ENCODE measurements around the gene SLIT3. TPM values are rescaled to one million over a fixed set of nuclear protein-coding genes. Genes with fewer than 3 reads are reported as not detected.

The SLIT3 gene
- total RNA-seq, 1 experiment from 2014 or later, result 0.10 TPM

DNA sequence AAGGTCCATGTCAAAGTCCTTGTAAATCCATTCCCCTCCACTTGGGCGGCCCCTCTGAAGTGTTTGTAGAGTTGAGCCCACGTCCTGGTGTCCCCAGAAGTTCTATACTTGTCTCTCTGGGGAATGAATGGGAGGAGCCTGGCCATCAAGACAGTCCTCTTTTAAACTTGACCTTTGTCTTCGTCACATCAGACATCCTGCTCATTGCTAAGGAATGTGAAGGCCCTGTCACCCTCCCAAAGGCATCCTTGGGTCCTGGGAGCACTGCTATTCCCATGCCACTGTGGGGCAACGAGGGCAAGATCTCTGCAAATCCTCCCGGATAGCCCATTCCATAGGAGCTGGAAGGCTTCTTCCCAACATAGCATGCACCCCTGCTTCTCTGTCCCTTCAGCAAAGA, 235.5 kb downstream of the SLIT3 start:
- ATAC-seq (no peak), DNase-seq (ENCODE audit: low read depth, low spot score) (no peak)
- Histone ChIP-seq H3K4me3 (replicated peaks in 1 of 2; ENCODE audit: low read depth in 1 of 2, low read length in 2 of 2) (no peak overlapping the region), H3K9ac (ENCODE audit: low read length) (no peak overlapping the region), H3K4me1 (ENCODE audit: control insufficient read depth in 1 of 2, insufficient read depth in 2 of 2, low read length in 2 of 2) (no peaks in the 10 kb centered on the region), H3K27ac (ENCODE audit: low read depth, low read length) (no peak overlapping the region), H3K9me2 (ENCODE audit: insufficient read depth) (no peaks in the 10 kb centered on the region), H3K36me3 (ENCODE audit: control insufficient read depth in 1 of 2, insufficient read depth in 2 of 2, low read length in 2 of 2) (no peaks in the 10 kb centered on the region), H3K4me2 (ENCODE audit: low read length) (no peak overlapping the region), H3K9me3 (ENCODE audit: control insufficient read depth in 1 of 2, insufficient read depth in 1 of 2, low read depth in 1 of 2, low read length in 2 of 2) (no peaks in the 10 kb centered on the region), H4K20me1 (ENCODE audit: insufficient read depth) (no peaks in the 10 kb centered on the region), H2AFZ (ENCODE audit: low read depth, low read length, poor library complexity, severe bottlenecking) (no peak overlapping the region), H3K27me3 (ENCODE audit: insufficient read depth, low read length) (peaks cover 70% of the 10 kb centered on the region), H3K79me2 (ENCODE audit: insufficient read depth, low read length) (no peaks in the 10 kb centered on the region)
- no TSS peak for BruUV-seq (replicated peaks)
- no peak for TF ChIP-seq FOSL1 (IDR thresholded peaks at IDR 0.05; ENCODE audit: low read depth)
- TF ChIP-seq JUND (IDR thresholded peaks at IDR 0.05), result no peak
- TF ChIP-seq CEBPB (IDR thresholded peaks at IDR 0.05; ENCODE audit: low read depth), result no peak
- TF ChIP-seq SP1 (IDR thresholded peaks at IDR 0.05; ENCODE audit: low read depth), result no peak
- TF ChIP-seq, protein P1, sequence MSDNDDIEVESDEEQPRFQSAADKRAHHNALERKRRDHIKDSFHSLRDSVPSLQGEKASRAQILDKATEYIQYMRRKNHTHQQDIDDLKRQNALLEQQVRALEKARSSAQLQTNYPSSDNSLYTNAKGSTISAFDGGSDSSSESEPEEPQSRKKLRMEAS (IDR thresholded peaks at IDR 0.05), result no peak
- TF ChIP-seq, protein P2, sequence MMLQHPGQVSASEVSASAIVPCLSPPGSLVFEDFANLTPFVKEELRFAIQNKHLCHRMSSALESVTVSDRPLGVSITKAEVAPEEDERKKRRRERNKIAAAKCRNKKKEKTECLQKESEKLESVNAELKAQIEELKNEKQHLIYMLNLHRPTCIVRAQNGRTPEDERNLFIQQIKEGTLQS (IDR thresholded peaks at IDR 0.05), result no peak
- TF ChIP-seq RAD21 (IDR thresholded peaks at IDR 0.05; ENCODE audit: low read depth), result no peak
- no peak for TF ChIP-seq CBX3 (IDR thresholded peaks at IDR 0.05; ENCODE audit: low read depth)
- no peak for TF ChIP-seq ZNF274 (IDR thresholded peaks at IDR 0.05; ENCODE audit: low read depth, low read length)
- TF ChIP-seq POLR2AphosphoS5 (IDR thresholded peaks at IDR 0.05; ENCODE audit: low read depth, low read length), result no peak
- TF ChIP-seq ZFX (IDR thresholded peaks at IDR 0.05), result no peak
- TF ChIP-seq SRF (IDR thresholded peaks at IDR 0.05; ENCODE audit: low read depth), result no peak
- no peak for TF ChIP-seq TCF7L2 (IDR thresholded peaks at IDR 0.05; ENCODE audit: borderline replicate concordance, extremely low read depth, insufficient read depth, insufficient read length)
- POLR2A ChIA-PET, result no interaction called here
- CTCF ChIA-PET, result no interaction called here
- RAD21 ChIA-PET (ENCODE audit: low non-redundant PET in 1 of 2, low total read pairs in 2 of 2, uncharacterized antibody in 2 of 2, unreplicated experiment in 2 of 2), result no interaction called here
- intact Hi-C loops (cut with micrococcal nuclease), result no loop called here

DNA sequence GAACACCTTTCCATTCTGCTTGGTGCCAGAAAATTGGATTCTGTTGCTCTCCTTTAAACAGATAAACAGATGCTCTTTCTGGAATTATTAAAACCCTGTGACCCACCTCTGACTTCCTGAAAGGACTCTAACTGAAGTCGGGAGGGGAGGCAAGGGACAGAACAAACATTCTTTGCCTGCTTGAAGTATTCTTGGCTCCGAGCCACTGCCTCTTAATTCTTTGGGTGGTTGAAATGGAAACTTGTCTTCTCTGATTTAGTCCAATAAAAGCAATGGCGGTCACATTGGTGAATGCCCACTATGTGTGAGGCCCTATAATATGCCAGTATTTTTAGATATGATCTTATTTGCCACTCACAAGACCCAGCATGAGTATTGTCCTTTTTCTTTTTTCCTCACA, 236.8 kb downstream of the SLIT3 start:
- no peak for DNase-seq (ENCODE audit: low read depth, low spot score)
- Histone ChIP-seq H3K36me3 (ENCODE audit: control insufficient read depth in 1 of 2, insufficient read depth in 2 of 2, low read length in 2 of 2) (no peaks in the 10 kb centered on the region), H3K4me3 (replicated peaks in 1 of 2; ENCODE audit: low read depth in 1 of 2, low read length in 2 of 2) (no peak overlapping the region), H3K4me2 (ENCODE audit: low read length) (no peak overlapping the region), H4K20me1 (ENCODE audit: insufficient read depth) (no peaks in the 10 kb centered on the region), H3K27ac (ENCODE audit: low read depth, low read length) (no peak overlapping the region), H3K9me3 (ENCODE audit: control insufficient read depth in 1 of 2, insufficient read depth in 1 of 2, low read depth in 1 of 2, low read length in 2 of 2) (no peaks in the 10 kb centered on the region), H3K9me2 (ENCODE audit: insufficient read depth) (no peaks in the 10 kb centered on the region), H3K9ac (ENCODE audit: low read length) (no peak overlapping the region), H3K4me1 (ENCODE audit: control insufficient read depth in 1 of 2, insufficient read depth in 2 of 2, low read length in 2 of 2) (no peaks in the 10 kb centered on the region), H3K27me3 (ENCODE audit: insufficient read depth, low read length) (peaks cover 68% of the 10 kb centered on the region), H3K79me2 (ENCODE audit: insufficient read depth, low read length) (no peaks in the 10 kb centered on the region), H2AFZ (ENCODE audit: low read depth, low read length, poor library complexity, severe bottlenecking) (no peak overlapping the region)
- intact Hi-C loops (cut with micrococcal nuclease), result no loop called here
- CTCF ChIA-PET, result no interaction called here
- POLR2A ChIA-PET, result no interaction called here
- TF ChIP-seq FOSL1 (IDR thresholded peaks at IDR 0.05; ENCODE audit: low read depth) (no peak), ELF1 (IDR thresholded peaks at IDR 0.05; ENCODE audit: borderline replicate concordance, low read depth) (no peak), ZNF274 (IDR thresholded peaks at IDR 0.05; ENCODE audit: low read depth, low read length) (no peak), SRF (IDR thresholded peaks at IDR 0.05; ENCODE audit: low read depth) (no peak), SP1 (IDR thresholded peaks at IDR 0.05; ENCODE audit: low read depth) (no peak)
- TF ChIP-seq, protein P3, sequence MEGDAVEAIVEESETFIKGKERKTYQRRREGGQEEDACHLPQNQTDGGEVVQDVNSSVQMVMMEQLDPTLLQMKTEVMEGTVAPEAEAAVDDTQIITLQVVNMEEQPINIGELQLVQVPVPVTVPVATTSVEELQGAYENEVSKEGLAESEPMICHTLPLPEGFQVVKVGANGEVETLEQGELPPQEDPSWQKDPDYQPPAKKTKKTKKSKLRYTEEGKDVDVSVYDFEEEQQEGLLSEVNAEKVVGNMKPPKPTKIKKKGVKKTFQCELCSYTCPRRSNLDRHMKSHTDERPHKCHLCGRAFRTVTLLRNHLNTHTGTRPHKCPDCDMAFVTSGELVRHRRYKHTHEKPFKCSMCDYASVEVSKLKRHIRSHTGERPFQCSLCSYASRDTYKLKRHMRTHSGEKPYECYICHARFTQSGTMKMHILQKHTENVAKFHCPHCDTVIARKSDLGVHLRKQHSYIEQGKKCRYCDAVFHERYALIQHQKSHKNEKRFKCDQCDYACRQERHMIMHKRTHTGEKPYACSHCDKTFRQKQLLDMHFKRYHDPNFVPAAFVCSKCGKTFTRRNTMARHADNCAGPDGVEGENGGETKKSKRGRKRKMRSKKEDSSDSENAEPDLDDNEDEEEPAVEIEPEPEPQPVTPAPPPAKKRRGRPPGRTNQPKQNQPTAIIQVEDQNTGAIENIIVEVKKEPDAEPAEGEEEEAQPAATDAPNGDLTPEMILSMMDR (IDR thresholded peaks at IDR 0.05 in 2 of 3, conservative IDR thresholded peaks at IDR 0.05 in 1 of 3; ENCODE audit: borderline replicate concordance in 1 of 3, insufficient read depth in 1 of 3, low read depth in 2 of 3, low read length in 2 of 3), result no peak
- TF ChIP-seq, protein P1 (IDR thresholded peaks at IDR 0.05), result no peak
- RAD21 ChIA-PET (ENCODE audit: low non-redundant PET in 1 of 2, low total read pairs in 2 of 2, uncharacterized antibody in 2 of 2, unreplicated experiment in 2 of 2), result no interaction called here
- no TSS peak for BruUV-seq (replicated peaks)
- no peak for ATAC-seq

Measured in HCT116 (cell line).